ENCODE measurements around the gene SLC44A4.
"Not testable (repeated sequence)": the region's sequence is repeated elsewhere in the genome, so short reads cannot be mapped to it uniquely, and the experiment has no call there.

SLC44A4 gene

GRCh38 chr6:31911826-31912585 lies 33.2 kb upstream of the SLC44A4 start:
- no peak for TF ChIP-seq CTCF (IDR thresholded peaks at IDR 0.05; ENCODE audit: unreplicated experiment in 3 of 3)
- H3K4me1 Mint-ChIP-seq, result no peaks in the 10 kb centered on the region
- no peaks in the 10 kb centered on the region for H3K27me3 Mint-ChIP-seq (ENCODE audit: low read depth)
- no peak overlapping the region for H3K27ac Mint-ChIP-seq
- no peaks in the 10 kb centered on the region for H3K9me3 Mint-ChIP-seq
- no peaks in the 10 kb centered on the region for H3K36me3 Mint-ChIP-seq (ENCODE audit: low read depth)
- no peak overlapping the region for H3K4me3 Mint-ChIP-seq

- not testable (repeated sequence) for H3K4me3 Mint-ChIP-seq; H3K9me3 Mint-ChIP-seq; H3K36me3 Mint-ChIP-seq (ENCODE audit: low read depth); H3K4me1 Mint-ChIP-seq; H3K27ac Mint-ChIP-seq; H3K27me3 Mint-ChIP-seq (ENCODE audit: low read depth)
These were observed 30.5 kb upstream of the SLC44A4 start for GRCh38 chr6:31909298-31909697.

- TF ChIP-seq CTCF (IDR thresholded peaks at IDR 0.05; ENCODE audit: unreplicated experiment in 3 of 3), result no peak
- Mint-ChIP-seq H3K4me1 (peaks cover 4% of the 10 kb centered on the region), H3K9me3 (no peaks in the 10 kb centered on the region), H3K27me3 (ENCODE audit: low read depth) (no peaks in the 10 kb centered on the region), H3K27ac (peak overlapping the region in 1 of 3 experiments; percentile 13), H3K36me3 (ENCODE audit: low read depth) (no peaks in the 10 kb centered on the region), H3K4me3 (no peak overlapping the region)
These were observed 30.0 kb upstream of the SLC44A4 start for GRCh38 chr6:31908791-31909190.

GRCh38 chr6:31908255-31908654 lies 29.5 kb upstream of the SLC44A4 start:
- H3K27me3 Mint-ChIP-seq (ENCODE audit: low read depth); H3K27ac Mint-ChIP-seq: not testable (repeated sequence)

GRCh38 chr6:31907158-31907813 lies 28.5 kb upstream of the SLC44A4 start:
- no peak overlapping the region for H3K4me3 Mint-ChIP-seq
- H3K36me3 Mint-ChIP-seq (ENCODE audit: low read depth), result no peaks in the 10 kb centered on the region
- H3K27ac Mint-ChIP-seq, result no peak overlapping the region
- H3K27me3 Mint-ChIP-seq (ENCODE audit: low read depth), result no peaks in the 10 kb centered on the region
- H3K4me1 Mint-ChIP-seq, result peaks cover 14% of the 10 kb centered on the region
- H3K9me3 Mint-ChIP-seq, result no peaks in the 10 kb centered on the region
- no peak for TF ChIP-seq CTCF (IDR thresholded peaks at IDR 0.05; ENCODE audit: unreplicated experiment in 3 of 3)

More at GRCh38 chr6:31908255-31908654, 29.5 kb upstream of the SLC44A4 start:
- not testable (repeated sequence) for H3K36me3 Mint-ChIP-seq (ENCODE audit: low read depth); H3K4me1 Mint-ChIP-seq; H3K4me3 Mint-ChIP-seq; H3K9me3 Mint-ChIP-seq

GRCh38 chr6:31906727-31907126 lies 27.9 kb upstream of the SLC44A4 start:
- H3K27me3 Mint-ChIP-seq (ENCODE audit: low read depth); H3K36me3 Mint-ChIP-seq (ENCODE audit: low read depth); H3K9me3 Mint-ChIP-seq: not testable (repeated sequence)
- Mint-ChIP-seq H3K4me1 (peaks cover 15% of the 10 kb centered on the region), H3K4me3 (peak overlapping the region in 2 of 3 experiments; percentile 0 to 42), H3K27ac (peak overlapping the region in 1 of 3 experiments; percentile 34)

- H3K4me1 Mint-ChIP-seq, result peaks cover 15% of the 10 kb centered on the region
- no peaks in the 10 kb centered on the region for H3K9me3 Mint-ChIP-seq
- peak overlapping the region; percentile 0 to 42 (median 20) for H3K4me3 Mint-ChIP-seq
- peak overlapping the region; percentile 29 to 47 (median 34) for H3K27ac Mint-ChIP-seq
- no peak for TF ChIP-seq CTCF (IDR thresholded peaks at IDR 0.05; ENCODE audit: unreplicated experiment in 3 of 3)
- no peaks in the 10 kb centered on the region for H3K27me3 Mint-ChIP-seq (ENCODE audit: low read depth)
- no peaks in the 10 kb centered on the region for H3K36me3 Mint-ChIP-seq (ENCODE audit: low read depth)
These were observed 27.3 kb upstream of the SLC44A4 start for GRCh38 chr6:31906122-31906521.
